ENCODE results near the gene PRX. TPM values are rescaled to one million over a fixed set of nuclear protein-coding genes. Genes with fewer than 3 reads are reported as not detected.

PRX gene
- polyA plus RNA-seq, 1 donor from 2014 or later, result 0.20 TPM

GRCh38 chr19:40425450-40426287, 12.5 kb upstream of the PRX start, which contains the start of gene SERTAD1:
SERTAD1 (minus strand) TSS chr19:40425992; CDS start chr19:40423546, 2,446 bp downstream.
- Histone ChIP-seq H3K9me3 (ENCODE audit: low read length) (no peaks in the 10 kb centered on the region), H3K79me2 (replicated peaks; ENCODE audit: insufficient read depth, low read length) (no peaks in the 10 kb centered on the region), H3K4me2 (ENCODE audit: low read length) (peak within 1 kb of the TSS; percentile 61), H3K36me3 (ENCODE audit: insufficient read depth, low read length) (no peaks in the 10 kb centered on the region), H3K4me3 (ENCODE audit: low read length) (peak within 1 kb of the TSS; percentile 85), H3F3A (ENCODE audit: insufficient read depth, low read length, poor library complexity, severe bottlenecking) (no peaks in the 10 kb centered on the region), H4K20me1 (ENCODE audit: insufficient read depth) (no peaks in the 10 kb centered on the region), H3K9ac (ENCODE audit: low read length) (peak within 1 kb of the TSS; percentile 76), H3K9me2 (ENCODE audit: insufficient read depth, low read length) (no peaks in the 10 kb centered on the region), H3K27ac (ENCODE audit: low read length) (peak within 1 kb of the TSS; percentile 81), H3K27me3 (ENCODE audit: insufficient read depth, low read depth, low read length) (no peaks in the 10 kb centered on the region), H2AFZ (ENCODE audit: low read depth, low read length) (peak within 1 kb of the TSS; percentile 45)
- TF ChIP-seq EP300 (conservative IDR thresholded peaks at IDR 0.05; ENCODE audit: poor library complexity, severe bottlenecking) (peak; percentile 53), REST (IDR thresholded peaks at IDR 0.05; ENCODE audit: borderline replicate concordance) (peak; percentile 33), MXI1 (conservative IDR thresholded peaks at IDR 0.05; ENCODE audit: poor library complexity, severe bottlenecking) (peak; percentile 63), EZH2 (IDR thresholded peaks at IDR 0.05; ENCODE audit: borderline replicate concordance, insufficient read depth, low read length, poor library complexity, severe bottlenecking) (no peak), TAF1 (IDR thresholded peaks at IDR 0.05; ENCODE audit: low read depth) (no peak), CTCF (IDR thresholded peaks at IDR 0.05; ENCODE audit: poor library complexity, severe bottlenecking) (peak; percentile 80), SMC3 (conservative IDR thresholded peaks at IDR 0.05; ENCODE audit: poor library complexity) (peak; percentile 57), RAD21 (conservative IDR thresholded peaks at IDR 0.05) (peak; percentile 34), POLR2AphosphoS5 (IDR thresholded peaks at IDR 0.05) (peak; percentile 81)

DNA sequence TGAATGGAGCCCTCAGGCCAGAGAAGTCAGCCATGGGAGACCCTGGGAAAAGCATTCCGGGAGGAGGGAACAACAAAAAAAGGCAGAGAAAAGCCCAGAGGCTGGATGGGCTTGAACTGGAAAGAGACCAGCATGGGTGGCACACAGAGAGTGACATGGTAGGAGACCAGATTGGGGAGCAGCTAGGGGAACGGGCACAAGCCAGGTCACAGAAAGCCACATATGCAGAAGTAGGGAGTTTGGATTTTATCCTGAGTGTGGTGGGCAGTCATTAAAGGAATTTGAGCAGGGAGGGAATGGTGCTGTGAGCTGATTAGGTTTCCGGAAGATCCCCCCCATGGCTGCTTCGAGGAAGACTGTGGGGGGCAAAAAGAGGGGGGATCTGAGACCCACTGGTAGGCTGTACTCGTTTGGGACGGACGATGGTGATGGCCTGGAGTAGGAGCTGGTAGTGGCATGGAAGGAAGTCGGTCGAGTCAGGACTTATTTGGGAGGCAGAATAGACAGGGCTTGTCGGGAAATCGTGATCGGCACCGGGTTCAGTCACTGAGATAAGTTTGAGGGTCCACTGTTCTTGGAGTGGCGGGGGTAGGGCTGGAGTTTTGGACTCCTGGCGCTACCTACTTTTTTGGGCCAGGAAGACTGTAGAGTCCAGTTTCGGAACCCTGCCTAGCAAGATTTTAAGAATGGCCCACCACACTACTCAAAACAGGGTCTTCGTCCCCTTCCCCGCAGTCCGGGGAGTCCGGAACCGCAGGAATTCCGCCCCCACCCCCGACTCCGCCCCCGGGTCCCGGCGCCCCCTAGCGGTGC, 11.7 kb upstream of the PRX start:
- Histone ChIP-seq H3K9ac (ENCODE audit: low read length) (peak overlapping the region; percentile 76), H3K27ac (ENCODE audit: low read length) (peak overlapping the region; percentile 81), H2AFZ (ENCODE audit: low read depth, low read length) (peak overlapping the region; percentile 45), H3K9me2 (ENCODE audit: insufficient read depth, low read length) (no peaks in the 10 kb centered on the region), H4K20me1 (ENCODE audit: insufficient read depth) (no peaks in the 10 kb centered on the region), H3F3A (ENCODE audit: insufficient read depth, low read length, poor library complexity, severe bottlenecking) (no peaks in the 10 kb centered on the region), H3K4me2 (ENCODE audit: low read length) (peak overlapping the region; percentile 44), H3K9me3 (ENCODE audit: low read length) (no peaks in the 10 kb centered on the region), H3K4me3 (ENCODE audit: low read length) (peak overlapping the region; percentile 85), H3K79me2 (replicated peaks; ENCODE audit: insufficient read depth, low read length) (no peaks in the 10 kb centered on the region), H3K36me3 (ENCODE audit: insufficient read depth, low read length) (no peaks in the 10 kb centered on the region), H3K27me3 (ENCODE audit: insufficient read depth, low read depth, low read length) (no peaks in the 10 kb centered on the region)
- TF ChIP-seq EP300 (conservative IDR thresholded peaks at IDR 0.05; ENCODE audit: poor library complexity, severe bottlenecking) (no peak), EZH2 (IDR thresholded peaks at IDR 0.05; ENCODE audit: borderline replicate concordance, insufficient read depth, low read length, poor library complexity, severe bottlenecking) (no peak), CTCF (IDR thresholded peaks at IDR 0.05; ENCODE audit: poor library complexity, severe bottlenecking) (no peak), MXI1 (conservative IDR thresholded peaks at IDR 0.05; ENCODE audit: poor library complexity, severe bottlenecking) (no peak), RAD21 (conservative IDR thresholded peaks at IDR 0.05) (no peak), SMC3 (conservative IDR thresholded peaks at IDR 0.05; ENCODE audit: poor library complexity) (no peak), TAF1 (IDR thresholded peaks at IDR 0.05; ENCODE audit: low read depth) (no peak), REST (IDR thresholded peaks at IDR 0.05; ENCODE audit: borderline replicate concordance) (no peak), POLR2AphosphoS5 (IDR thresholded peaks at IDR 0.05) (no peak)

All from neural cell (in vitro differentiated cells).